Measurements from ENCODE around the gene SLC6A12. TPM values are rescaled to one million over a fixed set of nuclear protein-coding genes. Genes with fewer than 3 reads are reported as not detected.

The SLC6A12 gene
- total and polyA plus RNA-seq, 2 donors from 2014 or later = 45.6 to 130 TPM

DNA sequence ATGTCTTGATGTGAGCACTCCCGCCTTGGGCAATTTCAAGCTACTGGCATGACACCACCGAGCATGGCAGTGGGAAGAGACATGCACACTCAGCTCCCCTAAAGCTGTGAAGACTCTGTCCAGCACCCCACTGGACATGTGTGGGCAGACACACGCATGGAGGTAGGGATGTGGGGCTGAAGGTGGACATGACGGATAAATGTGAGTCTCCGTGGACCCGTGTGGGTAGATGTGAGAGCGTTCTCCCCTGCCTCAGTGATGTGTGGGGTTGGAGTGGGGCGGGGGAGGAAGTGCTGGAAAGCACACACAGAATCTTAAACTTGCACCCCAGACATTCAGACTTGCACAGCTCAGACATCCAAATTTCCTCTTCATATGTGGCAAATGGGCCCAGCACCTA is 12.6 kb downstream of the SLC6A12 start:
- Histone ChIP-seq H3K27ac (ENCODE audit: low read depth in 2 of 2, low read length in 2 of 2) (no peak overlapping the region), H3K36me3 (ENCODE audit: control insufficient read depth in 2 of 3, insufficient read depth in 3 of 3, low read length in 3 of 3) (peaks cover 0 to 44% (median 8%) of the 10 kb centered on the region in 3 donors), H3K9me3 (ENCODE audit: control insufficient read depth in 2 of 3, insufficient read depth in 1 of 3, low read length in 3 of 3) (no peaks in the 10 kb centered on the region), H3K27me3 (ENCODE audit: control insufficient read depth, insufficient read depth, low read length) (no peaks in the 10 kb centered on the region), H3K4me1 (ENCODE audit: control insufficient read depth in 2 of 3, insufficient read depth in 2 of 3, low read depth in 1 of 3, low read length in 3 of 3) (peaks cover 0 to 11% (median 0%) of the 10 kb centered on the region in 3 donors), H3K4me3 (ENCODE audit: low read length in 3 of 3) (no peak overlapping the region), H3K9ac (ENCODE audit: low read length in 3 of 3) (no peak overlapping the region)
- DNase-seq (no peak), FAIRE-seq (no peak)
- TF ChIP-seq, protein P1, sequence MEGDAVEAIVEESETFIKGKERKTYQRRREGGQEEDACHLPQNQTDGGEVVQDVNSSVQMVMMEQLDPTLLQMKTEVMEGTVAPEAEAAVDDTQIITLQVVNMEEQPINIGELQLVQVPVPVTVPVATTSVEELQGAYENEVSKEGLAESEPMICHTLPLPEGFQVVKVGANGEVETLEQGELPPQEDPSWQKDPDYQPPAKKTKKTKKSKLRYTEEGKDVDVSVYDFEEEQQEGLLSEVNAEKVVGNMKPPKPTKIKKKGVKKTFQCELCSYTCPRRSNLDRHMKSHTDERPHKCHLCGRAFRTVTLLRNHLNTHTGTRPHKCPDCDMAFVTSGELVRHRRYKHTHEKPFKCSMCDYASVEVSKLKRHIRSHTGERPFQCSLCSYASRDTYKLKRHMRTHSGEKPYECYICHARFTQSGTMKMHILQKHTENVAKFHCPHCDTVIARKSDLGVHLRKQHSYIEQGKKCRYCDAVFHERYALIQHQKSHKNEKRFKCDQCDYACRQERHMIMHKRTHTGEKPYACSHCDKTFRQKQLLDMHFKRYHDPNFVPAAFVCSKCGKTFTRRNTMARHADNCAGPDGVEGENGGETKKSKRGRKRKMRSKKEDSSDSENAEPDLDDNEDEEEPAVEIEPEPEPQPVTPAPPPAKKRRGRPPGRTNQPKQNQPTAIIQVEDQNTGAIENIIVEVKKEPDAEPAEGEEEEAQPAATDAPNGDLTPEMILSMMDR (IDR thresholded peaks at IDR 0.05; ENCODE audit: borderline replicate concordance, extremely low read depth, insufficient read depth) = no peak
- intact Hi-C loops (cut with DNase I) = no loop called here

DNA sequence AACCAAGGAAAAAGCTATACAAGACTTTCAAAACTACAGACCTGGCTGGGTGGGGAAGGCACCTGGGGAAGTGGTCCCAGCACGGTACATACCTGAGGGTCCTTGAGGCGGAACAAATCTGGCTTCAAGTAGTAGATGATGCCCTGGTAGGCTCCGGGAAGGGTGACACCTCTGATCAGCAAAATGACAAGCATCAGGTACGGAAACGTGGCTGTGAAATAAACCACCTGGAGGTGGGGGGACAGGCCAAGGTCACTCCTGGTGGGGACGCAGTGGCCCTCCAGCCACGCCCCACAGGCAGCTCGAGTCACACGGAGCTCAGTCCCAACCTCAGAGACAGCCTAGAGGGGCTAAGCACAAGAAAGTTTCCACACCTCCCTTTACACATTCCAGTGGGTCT is 15.3 kb downstream of the SLC6A12 start:
- no peak overlapping the region for H3K9ac ChIP-seq (ENCODE audit: low read length in 3 of 3)
- intact Hi-C loops (cut with DNase I) = no loop called here
- FAIRE-seq (no peak), DNase-seq (peak in 3 of 5 donors; percentile 59 to 74 (median 66))
- H3K27ac ChIP-seq (ENCODE audit: low read depth in 2 of 2, low read length in 2 of 2) = peak overlapping the region in 1 of 2 donors; percentile 28
- peaks cover 0 to 44% (median 12%) of the 10 kb centered on the region in 3 donors for H3K36me3 ChIP-seq (ENCODE audit: control insufficient read depth in 2 of 3, insufficient read depth in 3 of 3, low read length in 3 of 3)
- TF ChIP-seq, protein P1 (IDR thresholded peaks at IDR 0.05; ENCODE audit: borderline replicate concordance, extremely low read depth, insufficient read depth) = no peak
- no peaks in the 10 kb centered on the region for H3K27me3 ChIP-seq (ENCODE audit: control insufficient read depth, insufficient read depth, low read length)
- H3K9me3 ChIP-seq (ENCODE audit: control insufficient read depth in 2 of 3, insufficient read depth in 1 of 3, low read length in 3 of 3) = no peaks in the 10 kb centered on the region
- peaks cover 0 to 5% (median 0%) of the 10 kb centered on the region in 3 donors for H3K4me1 ChIP-seq (ENCODE audit: control insufficient read depth in 2 of 3, insufficient read depth in 2 of 3, low read depth in 1 of 3, low read length in 3 of 3)
- H3K4me3 ChIP-seq (ENCODE audit: low read length in 3 of 3) = no peak overlapping the region

DNA sequence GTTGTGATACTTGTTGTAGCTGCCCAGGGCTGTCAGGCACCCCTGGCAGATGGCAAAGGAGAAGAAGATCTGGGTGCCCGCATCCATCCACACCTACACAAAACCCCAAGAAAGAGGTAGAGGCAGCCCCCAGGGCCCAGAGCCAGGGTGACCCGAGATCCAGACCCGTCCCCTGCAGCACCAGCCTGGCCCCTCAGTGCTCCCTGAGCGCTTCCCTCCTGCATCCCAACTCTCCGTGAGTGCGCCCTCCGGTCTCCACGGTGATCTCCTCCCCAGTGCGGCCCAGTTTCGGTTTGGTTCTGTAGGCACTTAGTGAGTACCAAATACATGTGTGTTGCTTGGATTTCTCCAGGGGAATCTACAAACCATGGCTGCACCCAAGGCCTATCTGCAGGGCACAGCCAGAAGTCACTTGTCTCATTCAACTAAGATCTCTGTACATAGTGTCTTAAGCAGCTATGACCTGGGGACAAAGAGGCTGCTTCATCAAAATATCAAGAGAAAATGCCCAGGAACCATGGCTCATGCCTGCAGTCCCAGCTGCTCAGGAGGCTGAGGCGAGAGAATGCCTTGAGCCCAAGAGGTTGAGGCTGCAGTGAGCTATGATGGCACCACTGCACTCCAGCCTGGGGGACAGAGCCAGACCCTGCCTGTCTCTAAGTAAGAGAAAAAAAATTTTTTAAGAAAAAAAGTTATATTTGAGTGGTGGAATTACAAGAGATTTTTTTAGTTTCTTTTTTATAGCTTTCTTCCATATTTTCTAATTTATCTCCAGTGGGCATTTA is 15.9 kb downstream of the SLC6A12 start:
- Histone ChIP-seq H3K4me1 (ENCODE audit: control insufficient read depth in 2 of 3, insufficient read depth in 2 of 3, low read depth in 1 of 3, low read length in 3 of 3) (peaks cover 0 to 5% (median 0%) of the 10 kb centered on the region in 3 donors), H3K9me3 (ENCODE audit: control insufficient read depth in 2 of 3, insufficient read depth in 1 of 3, low read length in 3 of 3) (no peaks in the 10 kb centered on the region), H3K27ac (ENCODE audit: low read depth in 2 of 2, low read length in 2 of 2) (no peak overlapping the region), H3K4me3 (ENCODE audit: low read length in 3 of 3) (no peak overlapping the region), H3K36me3 (ENCODE audit: control insufficient read depth in 2 of 3, insufficient read depth in 3 of 3, low read length in 3 of 3) (peaks cover 0 to 44% (median 12%) of the 10 kb centered on the region in 3 donors), H3K27me3 (ENCODE audit: control insufficient read depth, insufficient read depth, low read length) (no peaks in the 10 kb centered on the region), H3K9ac (ENCODE audit: low read length in 3 of 3) (no peak overlapping the region)
- DNase-seq (peak in 1 of 5 donors; percentile 62), FAIRE-seq (no peak)
- intact Hi-C loops (cut with DNase I) = no loop called here
- TF ChIP-seq, protein P1 (IDR thresholded peaks at IDR 0.05; ENCODE audit: borderline replicate concordance, extremely low read depth, insufficient read depth) = no peak
